ENCODE results near the gene DIDO1.

DNA sequence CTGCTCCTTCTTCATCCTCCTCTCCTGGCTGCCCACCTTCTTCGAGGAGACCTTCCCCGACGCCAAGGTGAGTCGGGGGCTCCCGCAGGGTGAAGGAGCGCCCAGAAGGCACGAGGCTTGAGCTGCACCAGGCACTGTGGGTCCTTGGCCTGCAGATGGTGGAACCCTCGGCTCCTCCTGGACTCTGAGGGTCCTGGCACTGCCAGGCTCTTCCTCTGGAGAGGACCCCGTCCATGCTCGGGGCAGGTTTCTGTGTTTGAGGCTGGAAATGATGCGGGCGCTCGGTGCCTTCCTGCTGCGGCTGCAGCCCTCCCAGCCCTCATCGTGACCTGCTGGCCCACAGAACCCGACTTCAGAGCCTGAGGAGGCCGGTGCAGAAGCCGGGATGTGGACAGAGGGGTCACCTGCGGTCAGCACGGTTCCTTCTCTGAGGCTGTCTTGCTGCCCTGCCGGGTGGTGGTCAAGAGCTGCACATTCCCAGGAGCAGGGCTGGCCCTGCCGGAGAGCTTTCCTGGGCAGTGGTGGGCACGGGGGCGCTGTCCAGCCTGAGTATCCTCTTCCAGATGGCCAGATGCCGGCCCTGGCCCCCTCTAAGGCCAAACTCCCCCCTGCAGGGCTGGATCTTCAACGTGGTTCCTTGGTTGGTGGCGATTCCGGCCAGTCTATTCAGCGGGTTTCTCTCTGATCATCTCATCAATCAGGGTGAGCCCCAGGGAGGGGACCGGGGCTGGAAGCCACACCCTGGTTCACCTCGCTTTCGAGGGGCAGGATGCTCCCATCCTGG, 37.5 kb upstream of the DIDO1 start:
- no peak for TF ChIP-seq EP300 (IDR thresholded peaks at IDR 0.05; ENCODE audit: borderline replicate concordance)
- no peak for TF ChIP-seq EGR1 (IDR thresholded peaks at IDR 0.05)
- 0 out of 2 replicates have a peak, but pooled peaks have one; percentile 16 for TF ChIP-seq REST (IDR thresholded peaks at IDR 0.05; ENCODE audit: low read depth)
- no peak for TF ChIP-seq USF1 (IDR thresholded peaks at IDR 0.05)
- no peak for TF ChIP-seq RAD21 (IDR thresholded peaks at IDR 0.05; ENCODE audit: low read depth)

Measured in Ishikawa (cell line).